HCT116 (cell line): Measurements from ENCODE around the gene FNIP2. TPM values are rescaled to one million over a fixed set of nuclear protein-coding genes. Genes with fewer than 3 reads are reported as not detected.

Experiments used
- ATAC-seq: fragments of 200-7000 bp; cut with Tn5 transposase; 2 replicates; pipeline ENCODE4 v1.9.1; 2020; ENCODE audit warnings: mild to moderate bottlenecking, moderate library complexity
- BruUV-seq: library from RNA; stranded (reverse); fragments of 400-500 nt; replicated peaks from 2 replicates; lab custom pipeline; 2021; lab: Mats Ljungman, UMichigan
- CTCF ChIA-PET: fragments of 300-600 bp; sonication (Branson Sonifier 250); formaldehyde crosslinking; loops from one replicate; lab custom pipeline; 2021; ENCODE audit warnings: antibody characterized with exemption; lab: Charles Lee
- POLR2A ChIA-PET: fragments of 300-600, 350-600 bp; sonication (Branson Sonifier 250); formaldehyde crosslinking; loops from one replicate; lab custom pipeline; 2021; ENCODE audit warnings: antibody characterized with exemption; lab: Charles Lee
- RAD21 ChIA-PET, 2 experiments: fragments of 300-600 bp; sonication (Branson Sonifier 250); formaldehyde crosslinking; loops; one replicate each; lab custom pipeline; 2023; ENCODE audit warnings: low total read pairs in 2 of 2; ENCODE audit not compliant: uncharacterized antibody in 2 of 2, unreplicated experiment in 2 of 2, low non-redundant PET in 1 of 2; lab: Charles Lee
- DNase-seq: peaks from one replicate; pipeline ENCODE4 v3.0.0-alpha.2; 2010; ENCODE audit warnings: low read depth, low spot score
- H2AFZ ChIP-seq: fragments of 200-600 bp; shearing (Covaris generic), sonication (generic); 2 replicates; pipeline ENCODE4 v1.6.1; 2017; ENCODE audit warnings: low read depth, mixed run types, mixed read lengths, antibody characterized with exemption, low read length; ENCODE audit not compliant: poor library complexity, severe bottlenecking
- H3K27ac ChIP-seq: 2 replicates; pipeline ENCODE4 v1.5.1; 2012; ENCODE audit warnings: low read depth, low read length
- H3K27me3 ChIP-seq: fragments of 200-600 bp; sonication (generic); 2 replicates; pipeline ENCODE4 v1.6.1; 2016; ENCODE audit warnings: mixed run types, low read length, mixed read lengths; ENCODE audit not compliant: insufficient read depth
- H3K36me3 ChIP-seq, 2 experiments: fragments of 200-500 bp in 1 of 2; fragments of 200-600 bp in 1 of 2; sonication (Bioruptor generic) in 1 of 2; sonication (generic) in 1 of 2; 2 replicates each; pipeline versions ENCODE4 v1.5.1 to v1.6.1; 2014 to 2016; ENCODE audit warnings: low read length in 2 of 2, inconsistent platforms in 1 of 2, mixed read lengths in 1 of 2, mixed run types in 1 of 2; ENCODE audit not compliant: insufficient read depth in 2 of 2, control insufficient read depth in 1 of 2
- H3K4me1 ChIP-seq, 2 experiments: fragments of 200-600 bp in 1 of 2; sonication (generic) in 1 of 2; 2 replicates each; pipeline versions ENCODE4 v1.5.1 to v1.6.1; 2012 to 2017; ENCODE audit warnings: low read length in 2 of 2, inconsistent platforms in 1 of 2, mild to moderate bottlenecking in 1 of 2, mixed read lengths in 1 of 2, mixed run types in 1 of 2, moderate library complexity in 1 of 2; ENCODE audit not compliant: insufficient read depth in 2 of 2, control insufficient read depth in 1 of 2
- H3K4me2 ChIP-seq: fragments of 200-600 bp; sonication (generic); 2 replicates; pipeline ENCODE4 v1.6.1; 2017; ENCODE audit warnings: mixed run types, low read length, mixed read lengths
- H3K4me3 ChIP-seq, 2 experiments: fragments of 200-600 bp in 1 of 2; sonication (generic) in 1 of 2; replicated peaks in 1 of 2; 2 replicates each; pipeline ENCODE4 v1.5.1; 2011 to 2016; ENCODE audit warnings: low read length in 2 of 2, control low read depth in 1 of 2, low read depth in 1 of 2, mild to moderate bottlenecking in 1 of 2, mixed read lengths in 1 of 2, mixed run types in 1 of 2
- H3K79me2 ChIP-seq: fragments of 200-600 bp; sonication (generic); 2 replicates; pipeline ENCODE4 v1.6.1; 2017; ENCODE audit warnings: mild to moderate bottlenecking, mixed run types, low read length, moderate library complexity, mixed read lengths; ENCODE audit not compliant: insufficient read depth
- H3K9ac ChIP-seq: fragments of 200-600 bp; sonication (generic); 2 replicates; pipeline ENCODE4 v1.6.1; 2016; ENCODE audit warnings: low read length, mixed read lengths
- H3K9me2 ChIP-seq: fragments of 200-600 bp; sonication (generic), shearing (Covaris generic); 2 replicates; pipeline ENCODE4 v1.6.1; 2017; ENCODE audit warnings: mixed run types, mild to moderate bottlenecking, moderate library complexity; ENCODE audit not compliant: insufficient read depth
- H3K9me3 ChIP-seq, 2 experiments: fragments of 200-500 bp in 1 of 2; fragments of 200-600 bp in 1 of 2; sonication (Bioruptor generic) in 1 of 2; sonication (generic) in 1 of 2; 2 replicates each; pipeline ENCODE4 v1.6.1; 2014 to 2017; ENCODE audit warnings: low read length in 2 of 2, mixed read lengths in 2 of 2, inconsistent platforms in 1 of 2, low read depth in 1 of 2, mild to moderate bottlenecking in 1 of 2, mixed run types in 1 of 2, moderate library complexity in 1 of 2; ENCODE audit not compliant: control insufficient read depth in 1 of 2, insufficient read depth in 1 of 2
- H4K20me1 ChIP-seq: fragments of 200-600 bp; sonication (generic), shearing (Covaris generic); 2 replicates; pipeline ENCODE4 v1.6.1; 2017; ENCODE audit warnings: mixed run types, mild to moderate bottlenecking, moderate library complexity; ENCODE audit not compliant: insufficient read depth
- CBX3 ChIP-seq: IDR thresholded peaks from 2 replicates; pipeline ENCODE4 v1.6.1; 2012; ENCODE audit warnings: low read depth
- CTCF ChIP-seq, 3 experiments: fragments of 200-600 bp in 1 of 3; sonication (generic) in 1 of 3; IDR thresholded peaks in 2 of 3; conservative IDR thresholded peaks in 1 of 3; 2 replicates each; pipeline ENCODE4 v1.5.1; 2012 to 2017; ENCODE audit warnings: low read depth in 2 of 3, low read length in 2 of 3, antibody characterized with exemption in 1 of 3, borderline replicate concordance in 1 of 3, control low read depth in 1 of 3, mild to moderate bottlenecking in 1 of 3, mixed read lengths in 1 of 3, mixed run types in 1 of 3, moderate library complexity in 1 of 3; ENCODE audit not compliant: insufficient read depth in 1 of 3
- EGR1 ChIP-seq: IDR thresholded peaks from 2 replicates; pipeline ENCODE4 v1.6.1; 2012; ENCODE audit warnings: low read depth
- ELF1 ChIP-seq: IDR thresholded peaks from 2 replicates; pipeline ENCODE4 v1.6.1; 2012; ENCODE audit warnings: low read depth, borderline replicate concordance
- EZH2 ChIP-seq: fragments of 200-600 bp; sonication (generic); IDR thresholded peaks from 2 replicates; pipeline ENCODE4 v1.6.1; 2017; ENCODE audit warnings: antibody characterized with exemption, mixed run types
- EZH2phosphoT487 ChIP-seq: fragments of 200-600 bp; IDR thresholded peaks from 2 replicates; pipeline ENCODE4 v1.6.1; 2018; ENCODE audit warnings: antibody characterized with exemption, borderline replicate concordance
- FOSL1 ChIP-seq: IDR thresholded peaks from 2 replicates; pipeline ENCODE4 v1.6.1; 2012; ENCODE audit warnings: low read depth
- JUND ChIP-seq: IDR thresholded peaks from 2 replicates; pipeline ENCODE4 v1.6.1; 2012
- POLR2A ChIP-seq: IDR thresholded peaks from 2 replicates; pipeline ENCODE4 v1.7.0; 2011; ENCODE audit warnings: borderline replicate concordance; ENCODE audit not compliant: insufficient read depth, insufficient read length; ENCODE audit errors: extremely low read depth
- SP1 ChIP-seq: IDR thresholded peaks from 2 replicates; pipeline ENCODE4 v1.6.1; 2012; ENCODE audit warnings: low read depth
- YY1 ChIP-seq: IDR thresholded peaks from 2 replicates; pipeline ENCODE4 v1.6.1; 2011; ENCODE audit warnings: low read length, low read depth, moderate library complexity, mild to moderate bottlenecking; ENCODE audit not compliant: insufficient replicate concordance; ENCODE audit errors: extremely low read depth
- ZBTB33 ChIP-seq: IDR thresholded peaks from 2 replicates; pipeline ENCODE4 v1.6.1; 2011; ENCODE audit warnings: mild to moderate bottlenecking, low read length, moderate library complexity; ENCODE audit not compliant: insufficient replicate concordance; ENCODE audit errors: extremely low read depth
- ZFX ChIP-seq: fragments of 450-650 bp; IDR thresholded peaks from 2 replicates; pipeline ENCODE4 v1.6.1; 2017
- ZNF274 ChIP-seq: fragments of 200-500 bp; sonication (Bioruptor generic); IDR thresholded peaks from 2 replicates; pipeline ENCODE4 v1.6.1; 2014; ENCODE audit warnings: mild to moderate bottlenecking, low read depth, low read length, inconsistent platforms
- intact Hi-C: fragments of 100-400 bp; cut with micrococcal nuclease; formaldehyde crosslinking; loops from 2 replicates; pipeline ENCODE4 v1.10.0; 2022
- total RNA-seq: library from RNA; stranded (reverse); gene quantifications from one replicate; pipeline ENCODE4 v1.2.1, GENCODE V29; 2021; ENCODE audit not compliant: unreplicated experiment
- TF ChIP-seq, protein P1 (sequence below): IDR thresholded peaks from 2 replicates; pipeline ENCODE4 v1.6.1; 2012

Gene FNIP2
- total RNA-seq, 1 experiment from 2014 or later: 4.8 TPM

GRCh38 chr4:158805635-158806471 lies 37.0 kb downstream of the FNIP2 start:
- H4K20me1 ChIP-seq: no peaks in the 10 kb centered on the region
- no peak overlapping the region for H3K4me3 ChIP-seq
- no TSS peak for BruUV-seq
- POLR2A ChIA-PET: no interaction called here
- TF ChIP-seq CTCF (IDR thresholded peaks at IDR 0.05 in 2 of 3, conservative IDR thresholded peaks at IDR 0.05 in 1 of 3; ENCODE audit: borderline replicate concordance in 1 of 3, insufficient read depth in 1 of 3, low read depth in 2 of 3, low read length in 2 of 3): no peak
- no peak for TF ChIP-seq CBX3
- TF ChIP-seq ZNF274: no peak
- no peak for TF ChIP-seq ZBTB33
- TF ChIP-seq, protein P1, sequence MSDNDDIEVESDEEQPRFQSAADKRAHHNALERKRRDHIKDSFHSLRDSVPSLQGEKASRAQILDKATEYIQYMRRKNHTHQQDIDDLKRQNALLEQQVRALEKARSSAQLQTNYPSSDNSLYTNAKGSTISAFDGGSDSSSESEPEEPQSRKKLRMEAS: no peak
- no peak for TF ChIP-seq EZH2phosphoT487
- no peak for TF ChIP-seq ELF1
- TF ChIP-seq ZFX: no peak
- TF ChIP-seq POLR2A: no peak
- TF ChIP-seq SP1: no peak
- TF ChIP-seq EZH2: no peak
- no peak for TF ChIP-seq YY1
- no peak for TF ChIP-seq JUND
- TF ChIP-seq EGR1: no peak
- TF ChIP-seq FOSL1: no peak
- no peak overlapping the region for H3K9ac ChIP-seq
- intact Hi-C loops: no loop called here
- no peak for ATAC-seq
- H3K4me2 ChIP-seq: no peak overlapping the region
- H3K79me2 ChIP-seq: no peaks in the 10 kb centered on the region
- H3K9me2 ChIP-seq: no peaks in the 10 kb centered on the region
- no peak overlapping the region for H3K27ac ChIP-seq
- peaks cover 12 to 15% of the 10 kb centered on the region in 2 experiments for H3K4me1 ChIP-seq
- DNase-seq: no peak
- CTCF ChIA-PET: no interaction called here
- no peak overlapping the region for H2AFZ ChIP-seq
- no peaks in the 10 kb centered on the region for H3K27me3 ChIP-seq
- no peaks in the 10 kb centered on the region for H3K9me3 ChIP-seq
- RAD21 ChIA-PET: no interaction called here
- no peaks in the 10 kb centered on the region for H3K36me3 ChIP-seq
